Measurements from ENCODE around the gene ZNF583. TPM values are rescaled to one million over a fixed set of nuclear protein-coding genes. Genes with fewer than 3 reads are reported as not detected.

ZNF583 gene
- total RNA-seq, 4 donors from 2014 or later: 4.5 to 14.9 (median 11.0) TPM

DNA sequence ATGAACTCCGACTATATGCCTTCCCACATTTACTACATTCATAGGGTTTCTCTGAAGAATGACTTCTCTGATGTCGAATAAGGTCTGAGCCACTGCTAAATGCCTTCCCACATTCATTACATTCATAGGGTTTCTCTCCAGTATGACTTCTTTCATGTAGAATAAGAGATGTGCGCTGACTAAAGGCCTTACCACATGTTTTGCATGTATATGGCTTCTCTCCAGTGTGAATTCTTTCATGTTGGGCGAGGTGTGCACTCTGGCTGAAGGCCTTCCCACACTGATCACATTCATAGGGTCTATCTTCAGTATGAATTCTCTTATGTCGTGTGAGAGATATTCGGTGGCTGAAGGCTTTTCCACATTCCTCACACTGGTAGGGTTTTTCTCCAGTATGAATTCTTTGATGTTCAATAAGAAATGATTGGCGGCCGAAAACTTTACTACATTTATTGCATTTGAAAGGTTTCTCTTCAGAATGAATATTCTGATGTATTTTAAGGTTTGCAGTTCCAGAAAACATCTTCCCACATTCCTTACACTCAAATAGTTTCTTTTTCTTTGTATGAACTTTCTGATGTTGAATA lies 37.2 kb downstream of the ZNF583 start:
- 97 to 98% methylated on average over 8 of the region's 8 CpGs for WGBS, 2 donors
- Histone ChIP-seq H3K36me3 (peaks cover 0 to 58% (median 0%) of the 10 kb centered on the region in 3 donors), H3K4me1 (no peaks in the 10 kb centered on the region), H3K27me3 (no peaks in the 10 kb centered on the region), H3K4me3 (no peak overlapping the region), H3K9me3 (peaks cover 5 to 88% (median 49%) of the 10 kb centered on the region in 4 donors), H3K27ac (no peak overlapping the region)
- TF ChIP-seq, protein P1, sequence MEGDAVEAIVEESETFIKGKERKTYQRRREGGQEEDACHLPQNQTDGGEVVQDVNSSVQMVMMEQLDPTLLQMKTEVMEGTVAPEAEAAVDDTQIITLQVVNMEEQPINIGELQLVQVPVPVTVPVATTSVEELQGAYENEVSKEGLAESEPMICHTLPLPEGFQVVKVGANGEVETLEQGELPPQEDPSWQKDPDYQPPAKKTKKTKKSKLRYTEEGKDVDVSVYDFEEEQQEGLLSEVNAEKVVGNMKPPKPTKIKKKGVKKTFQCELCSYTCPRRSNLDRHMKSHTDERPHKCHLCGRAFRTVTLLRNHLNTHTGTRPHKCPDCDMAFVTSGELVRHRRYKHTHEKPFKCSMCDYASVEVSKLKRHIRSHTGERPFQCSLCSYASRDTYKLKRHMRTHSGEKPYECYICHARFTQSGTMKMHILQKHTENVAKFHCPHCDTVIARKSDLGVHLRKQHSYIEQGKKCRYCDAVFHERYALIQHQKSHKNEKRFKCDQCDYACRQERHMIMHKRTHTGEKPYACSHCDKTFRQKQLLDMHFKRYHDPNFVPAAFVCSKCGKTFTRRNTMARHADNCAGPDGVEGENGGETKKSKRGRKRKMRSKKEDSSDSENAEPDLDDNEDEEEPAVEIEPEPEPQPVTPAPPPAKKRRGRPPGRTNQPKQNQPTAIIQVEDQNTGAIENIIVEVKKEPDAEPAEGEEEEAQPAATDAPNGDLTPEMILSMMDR (IDR thresholded peaks at IDR 0.05): no peak
- TF ChIP-seq EP300 (IDR thresholded peaks at IDR 0.05) (no peak), POLR2A (IDR thresholded peaks at IDR 0.05) (no peak)
- DNase-seq (ENCODE audit: low spot score in 2 of 2): no peak

DNA sequence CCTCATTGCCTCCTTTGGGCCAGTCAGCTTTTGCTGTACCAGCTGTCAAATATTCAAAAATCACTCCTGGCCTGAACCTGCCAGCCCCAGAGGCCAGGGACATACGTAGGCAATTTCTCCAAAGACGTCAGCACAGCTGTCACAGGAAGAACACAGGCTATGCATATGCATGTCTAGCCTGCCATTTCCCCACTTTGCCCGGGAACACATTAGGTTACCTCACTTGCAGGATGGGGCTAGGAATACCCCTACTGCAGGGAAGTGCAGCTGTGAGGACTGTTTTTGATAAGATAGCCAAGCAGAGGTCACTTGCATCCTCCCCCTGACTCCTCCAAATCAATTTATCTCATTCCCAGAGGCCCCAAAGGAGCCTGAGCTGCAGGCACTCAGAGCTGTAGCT lies 70.2 kb downstream of the ZNF583 start:
- WGBS, 2 donors: 81 to 84% methylated on average over 3 of the region's 3 CpGs
- H3K9me3 ChIP-seq: peaks cover 0 to 82% (median 23%) of the 10 kb centered on the region in 4 donors

DNA sequence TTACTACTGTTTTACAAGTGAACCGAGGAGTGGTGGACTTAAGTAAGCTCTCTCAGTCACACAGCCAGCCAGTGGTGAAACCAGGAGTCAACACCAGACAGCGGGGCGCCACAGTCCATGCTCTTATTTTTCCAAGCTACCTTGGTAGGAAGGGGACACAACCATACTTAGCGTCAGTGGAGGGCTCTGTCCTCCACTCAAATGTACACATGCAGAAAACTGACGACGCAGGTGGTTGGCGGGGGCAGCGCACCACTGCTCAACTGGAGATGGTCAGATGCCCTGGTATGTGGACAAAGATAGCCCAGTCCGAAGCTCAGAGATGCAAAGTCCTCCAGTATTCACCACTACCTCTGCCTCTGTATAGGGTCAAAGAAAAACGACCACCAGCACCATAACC lies 72.0 kb downstream of the ZNF583 start:
- TF ChIP-seq, protein P1 (IDR thresholded peaks at IDR 0.05): no peak
- Histone ChIP-seq H3K36me3 (peaks cover 0 to 62% (median 5%) of the 10 kb centered on the region in 3 donors), H3K9me3 (peaks cover 0 to 80% (median 22%) of the 10 kb centered on the region in 4 donors), H3K4me3 (peak overlapping the region in 1 of 4 donors; percentile 84), H3K4me1 (peaks cover 0 to 27% (median 4%) of the 10 kb centered on the region in 4 donors), H3K27ac (peak overlapping the region in 2 of 4 donors; percentile 54 to 92), H3K27me3 (no peaks in the 10 kb centered on the region)
- no peak for DNase-seq (ENCODE audit: low spot score in 2 of 2)
- WGBS, 2 donors: 80 to 85% methylated on average over 10 of the region's 10 CpGs

More for the DNA sequence above, 70.2 kb downstream of the ZNF583 start:
- Histone ChIP-seq H3K27ac (no peak overlapping the region), H3K4me1 (peaks cover 0 to 25% (median 4%) of the 10 kb centered on the region in 4 donors), H3K36me3 (peaks cover 0 to 68% (median 11%) of the 10 kb centered on the region in 3 donors), H3K4me3 (no peak overlapping the region), H3K27me3 (no peaks in the 10 kb centered on the region)
- DNase-seq (ENCODE audit: low spot score in 2 of 2): no peak
- TF ChIP-seq, protein P1 (IDR thresholded peaks at IDR 0.05): no peak
- no peak for TF ChIP-seq EP300 (IDR thresholded peaks at IDR 0.05)

Other genes starting within 250 kb of the ZNF583 start
- not detected for gene GALP, start 228.3 kb upstream of the ZNF583 start, total RNA-seq
- not detected for gene ZSCAN5B, start 206.5 kb upstream of the ZNF583 start, total RNA-seq
- gene ZSCAN5C, start 202.1 kb upstream of the ZNF583 start, total RNA-seq: not detected
- not detected for gene EDDM13, start 131.6 kb upstream of the ZNF583 start, total RNA-seq
- 10 to 100 TPM in 2 of 4 donors, 1 to 10 TPM in 2; 5.1 to 21.3 (median 10.1) TPM for gene ZSCAN5A, start 89.5 kb upstream of the ZNF583 start, total RNA-seq
- gene ZNF582, start 10.8 kb upstream of the ZNF583 start, total RNA-seq: 1 to 10 TPM; 3.1 to 5.2 (median 4.7) TPM
- 10 to 100 TPM in 1 of 4 donors, 1 to 10 TPM in 3; 3.6 to 12.2 (median 5.8) TPM for gene ZNF667, start 73.0 kb downstream of the ZNF583 start, total RNA-seq
- 10 to 100 TPM in 3 of 4 donors, 1 to 10 TPM in 1; 9.4 to 15.6 (median 11.3) TPM for gene ZNF471, start 103.5 kb downstream of the ZNF583 start, total RNA-seq
- gene ZFP28, start 134.6 kb downstream of the ZNF583 start, total RNA-seq: 10 to 100 TPM in 3 of 4 donors, 1 to 10 TPM in 1; 9.4 to 27.5 (median 12.7) TPM
- 1 to 10 TPM; 5.1 to 9.2 (median 5.7) TPM for gene ZNF470, start 163.1 kb downstream of the ZNF583 start, total RNA-seq
- 10 to 100 TPM in 3 of 4 donors, 1 to 10 TPM in 1; 9.0 to 13.2 (median 12.8) TPM for gene ZNF71, start 191.0 kb downstream of the ZNF583 start, total RNA-seq
- gene SMIM17, start 238.8 kb downstream of the ZNF583 start, total RNA-seq: under 1 TPM in 3 of 4 donors, not detected in 1; 0.60 to 0.84 (median 0.78) TPM